NB4 (cell line): ENCODE results near the gene DCLK1.

Experiments used
- CTCF ChIP-seq: IDR thresholded peaks from one replicate; pipeline ENCODE4 v1.5.1; 2012; ENCODE audit warnings: low read depth, low read length
- POLR2A ChIP-seq: IDR thresholded peaks from 2 replicates; pipeline ENCODE4 v1.6.1; 2011; ENCODE audit warnings: mild to moderate bottlenecking; ENCODE audit not compliant: insufficient read length; ENCODE audit errors: extremely low read depth

GRCh38 chr13:36051082-36051481 is 80.1 kb downstream of the DCLK1 start:
- TF ChIP-seq POLR2A (no peak), CTCF (no peak)
